GM21526 (cell line): ENCODE data around the gene GPR139.

Source experiments
- ATAC-seq: cut with Tn5 transposase; IDR thresholded peaks from one replicate; pipeline ENCODE4 v1.9.1; 2021; ENCODE audit warnings: moderate library complexity; ENCODE audit not compliant: unreplicated experiment, low FRiP score

GPR139 gene

DNA sequence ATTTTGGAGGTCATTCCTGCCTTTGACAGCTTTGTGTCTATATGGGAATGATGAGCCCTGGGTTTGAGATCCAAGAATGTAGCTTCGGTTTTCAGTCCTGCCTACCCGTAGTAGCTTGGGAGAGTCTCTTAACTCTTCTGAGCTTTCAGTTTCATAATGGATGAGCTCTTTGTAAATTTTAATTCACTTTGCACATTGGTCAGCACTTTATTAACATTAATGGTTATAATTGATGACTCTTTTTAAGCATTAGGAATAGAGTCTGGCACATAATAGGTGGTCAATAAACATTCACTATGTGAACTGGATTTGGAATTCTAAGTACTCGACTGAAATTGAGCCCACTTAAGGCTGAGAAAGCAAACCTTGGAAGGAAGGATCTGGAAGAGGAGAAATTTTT is 17.3 kb downstream of the GPR139 start:
- ATAC-seq: no peak

- no peak for ATAC-seq
These were observed 20.4 kb downstream of the GPR139 start for GRCh38 chr16:20053336-20053735.

DNA sequence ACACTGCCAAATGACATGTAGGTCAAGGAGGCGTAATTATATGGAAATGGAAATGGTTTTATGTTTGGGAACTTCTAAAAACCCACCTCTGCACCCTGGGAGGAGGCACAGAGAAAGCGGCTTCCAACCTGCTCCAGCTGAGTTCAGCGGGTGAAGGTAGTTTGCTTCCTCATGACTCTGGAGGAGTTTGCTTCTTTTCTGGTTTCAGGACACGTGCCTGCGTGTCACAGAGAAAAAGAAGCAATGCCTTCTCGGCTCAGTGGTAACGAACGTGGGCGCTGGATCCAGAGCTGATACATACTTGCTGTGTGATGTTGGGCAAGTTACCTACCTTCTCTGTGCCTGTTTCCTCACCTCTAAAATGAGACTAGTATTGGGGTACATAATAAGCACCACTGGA is 22.1 kb downstream of the GPR139 start:
- ATAC-seq: no peak

DNA sequence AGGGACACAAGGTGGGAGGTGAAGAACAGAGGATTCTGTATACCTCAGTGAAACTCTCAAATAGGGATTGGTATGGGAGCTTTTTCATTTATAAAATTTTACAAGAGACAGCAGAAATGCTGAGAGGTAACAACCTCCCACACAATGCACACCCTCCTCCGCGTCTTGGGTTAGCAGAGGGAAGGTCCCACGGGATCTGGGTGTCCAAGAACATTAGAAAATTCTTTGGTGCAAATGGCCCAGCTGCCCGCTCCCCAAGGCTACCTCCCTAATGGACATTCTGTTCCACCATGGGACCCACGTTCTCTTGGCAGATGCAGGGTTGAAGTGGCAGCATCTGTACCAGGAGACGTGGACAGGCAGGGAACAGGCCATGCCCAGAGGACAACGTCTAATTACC is 22.5 kb downstream of the GPR139 start:
- no peak for ATAC-seq

DNA sequence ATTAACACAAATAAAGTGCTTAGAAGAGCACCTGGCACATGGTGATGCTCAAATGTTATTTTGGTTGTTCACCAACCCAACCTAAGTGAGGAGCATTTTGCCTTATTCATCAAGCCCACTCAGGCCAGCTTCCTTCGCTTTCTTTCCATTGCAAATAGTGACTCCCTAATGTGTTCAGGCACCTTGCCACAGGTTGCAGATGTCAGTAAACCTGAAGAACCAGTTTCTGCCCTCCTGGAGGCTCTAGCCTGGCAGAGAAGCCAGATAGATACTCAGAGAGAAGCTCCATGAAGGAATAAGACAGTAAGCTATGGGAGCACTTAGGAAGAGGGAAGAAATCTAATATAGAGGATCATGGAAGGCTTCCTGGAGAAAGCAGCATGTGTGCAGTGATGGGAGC is 23.9 kb downstream of the GPR139 start:
- ATAC-seq: no peak

GRCh38 chr16:20045886-20046285 is 27.8 kb downstream of the GPR139 start:
- no peak for ATAC-seq

GRCh38 chr16:20042848-20043247 is 30.8 kb downstream of the GPR139 start:
- no peak for ATAC-seq

DNA sequence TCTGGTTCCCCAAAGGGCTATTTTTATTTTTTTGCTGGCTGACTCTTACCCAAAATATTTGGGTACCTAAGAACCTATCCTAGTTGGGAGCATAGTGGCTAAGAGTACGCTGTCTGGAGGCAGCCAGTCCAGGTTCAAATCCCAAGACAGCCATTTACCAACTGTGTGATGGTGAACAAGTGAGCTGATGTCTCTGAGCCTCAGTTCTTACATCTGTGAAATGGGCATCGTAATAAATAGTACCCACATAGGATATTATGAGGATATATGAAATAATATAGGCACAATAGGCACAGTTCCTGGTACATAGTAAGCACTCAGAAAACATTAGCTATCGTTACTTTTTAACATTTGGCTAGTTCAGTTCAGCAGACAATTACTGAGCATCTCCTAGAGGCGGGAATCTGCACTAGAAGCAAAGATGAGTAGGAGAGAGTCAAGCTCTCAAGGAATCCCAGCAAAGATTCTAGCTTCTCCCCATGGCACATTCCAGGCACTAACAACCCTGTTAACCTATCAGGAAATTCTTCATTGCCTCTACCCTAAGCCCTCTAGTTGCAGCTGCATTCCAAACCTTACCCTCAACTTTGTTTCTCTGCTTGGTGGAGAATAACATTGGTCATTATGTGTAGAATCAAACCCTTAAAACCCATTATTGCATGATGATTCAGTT is 31.6 kb downstream of the GPR139 start:
- no peak for ATAC-seq

DNA sequence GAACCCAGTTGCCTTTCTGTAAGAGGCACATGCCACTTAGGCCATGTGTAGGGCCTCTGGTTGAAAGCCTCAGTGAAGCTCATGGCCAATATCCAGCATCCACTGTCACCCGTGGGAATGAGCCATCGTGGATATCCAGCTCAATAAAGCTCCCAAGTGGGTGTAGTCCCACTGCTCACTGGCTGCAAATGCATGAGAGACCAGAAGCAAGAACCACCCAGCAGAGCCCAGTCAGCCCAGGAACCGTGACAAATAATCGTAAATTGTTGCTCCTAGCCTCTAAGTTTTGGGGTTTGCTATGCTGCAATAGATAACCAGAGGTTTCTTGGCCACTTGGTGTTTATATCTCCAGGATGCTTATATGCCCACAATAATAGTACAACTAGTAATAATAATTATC is 33.7 kb downstream of the GPR139 start:
- no peak for ATAC-seq

GRCh38 chr16:20029611-20030010 is 44.1 kb downstream of the GPR139 start:
- no peak for ATAC-seq

DNA sequence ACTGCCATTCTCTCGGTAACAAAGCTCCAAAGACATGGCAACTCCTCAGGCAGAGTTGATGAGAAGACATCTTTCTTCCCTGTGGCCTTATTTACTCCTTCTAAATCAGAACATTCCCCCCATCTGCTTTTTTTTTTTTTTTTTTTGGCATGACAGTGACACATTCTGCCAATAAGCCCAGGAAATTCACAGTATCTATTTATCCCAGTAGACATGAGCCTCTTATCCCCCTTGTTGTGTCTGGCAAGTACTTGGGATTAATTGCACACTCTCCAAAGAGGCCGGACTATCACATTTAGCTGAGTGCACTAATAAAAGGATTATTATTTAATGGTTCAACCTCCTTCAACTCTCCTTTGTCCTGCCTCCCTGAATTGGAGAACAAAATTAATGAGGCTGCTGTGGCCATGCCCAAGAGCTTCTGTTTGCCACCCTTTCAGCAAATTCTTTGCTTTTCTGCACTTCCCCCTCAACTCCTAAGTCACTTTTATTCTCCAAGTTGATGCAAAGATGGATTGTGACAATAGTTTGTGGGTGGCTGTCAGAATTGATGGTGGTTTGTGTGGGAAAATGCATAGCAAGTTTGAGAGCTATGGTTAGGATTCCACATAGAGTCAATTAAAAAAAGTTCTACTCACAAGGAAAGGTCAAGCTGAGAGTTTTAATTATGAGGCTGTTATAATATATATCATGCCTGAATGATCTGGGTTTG is 47.2 kb downstream of the GPR139 start:
- ATAC-seq: no peak

- no peak for ATAC-seq
These were observed 50.5 kb downstream of the GPR139 start for GRCh38 chr16:20023190-20023589.

- no peak for ATAC-seq
These were observed 52.7 kb downstream of the GPR139 start for GRCh38 chr16:20020976-20021375.

GRCh38 chr16:20020083-20020482 is 53.6 kb downstream of the GPR139 start:
- no peak for ATAC-seq

GRCh38 chr16:20016234-20016633 is 57.5 kb downstream of the GPR139 start:
- no peak for ATAC-seq

- ATAC-seq: no peak
These were observed 68.8 kb downstream of the GPR139 start for GRCh38 chr16:20004931-20005330.

- no peak for ATAC-seq
These were observed 70.8 kb downstream of the GPR139 start for GRCh38 chr16:20002936-20003335.

- ATAC-seq: no peak
These were observed 71.6 kb downstream of the GPR139 start for GRCh38 chr16:20001856-20002707.

DNA sequence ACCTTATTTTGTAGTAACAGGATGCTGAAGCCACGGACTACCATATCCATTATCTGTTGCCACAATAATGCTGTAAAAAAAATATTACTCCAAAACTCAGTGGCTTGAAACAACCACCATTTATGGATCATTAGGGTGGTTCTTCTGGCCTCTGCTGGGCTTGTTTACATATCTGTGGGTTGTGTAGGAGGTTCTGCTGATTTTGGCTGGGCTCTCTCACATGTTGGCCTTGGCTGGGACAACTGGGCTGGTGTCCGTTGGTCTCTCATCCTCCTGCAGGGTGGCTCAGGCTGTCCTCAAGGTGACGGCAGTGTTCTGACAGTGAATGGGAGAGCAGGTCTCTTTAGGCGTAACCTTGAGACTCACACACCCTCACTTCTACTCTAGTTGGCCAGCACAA is 76.0 kb downstream of the GPR139 start:
- no peak for ATAC-seq

DNA sequence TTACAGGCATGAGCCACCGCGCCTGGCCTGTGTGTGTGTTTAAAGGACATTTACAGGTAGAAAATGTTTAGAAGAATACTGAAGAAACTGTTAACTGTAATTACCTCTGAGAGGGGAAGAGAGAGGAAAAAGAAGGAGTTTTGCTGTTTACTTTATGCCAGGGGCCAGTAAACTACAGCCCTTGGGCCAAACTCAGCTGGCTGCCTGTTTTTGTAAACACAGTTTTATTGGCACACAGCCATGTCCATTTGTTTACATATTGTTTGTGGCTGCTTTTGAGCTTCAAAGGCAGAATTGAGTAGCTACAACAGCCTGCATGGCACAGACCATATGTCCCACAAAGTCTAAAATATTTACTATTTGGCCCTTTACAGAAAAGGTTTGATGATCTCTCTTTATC is 76.4 kb downstream of the GPR139 start:
- no peak for ATAC-seq

GRCh38 chr16:19994466-19995170 is 79.1 kb downstream of the GPR139 start:
- ATAC-seq: no peak
